Fibroblast of the aortic adventitia (primary cell): ENCODE data around the gene CSGALNACT2. TPM values are rescaled to one million over a fixed set of nuclear protein-coding genes. Genes with fewer than 3 reads are reported as not detected.
"Not testable (repeated sequence)": the region's sequence is repeated elsewhere in the genome, so short reads cannot be mapped to it uniquely, and the experiment has no call there.

Source experiments
- DNase-seq: peaks from one replicate; pipeline ENCODE4 v3.0.0-alpha.2; 2010; ENCODE audit warnings: low read depth
- H3K4me3 ChIP-seq: 2 replicates; pipeline ENCODE4 v1.5.1; 2011; ENCODE audit warnings: low read depth, mild to moderate bottlenecking, control low read depth, low read length, moderate library complexity
- CTCF ChIP-seq: IDR thresholded peaks from 2 replicates; pipeline ENCODE4 v1.5.1; 2011; ENCODE audit warnings: mild to moderate bottlenecking, low read length, control low read depth, inconsistent platforms; ENCODE audit not compliant: insufficient read depth
- total RNA-seq: library from RNA; depleted of rRNA; stranded (reverse); fragments of >200 nt; gene quantifications from 2 replicates; pipeline ENCODE4 v1.2.3, GENCODE V29; 2012; ENCODE audit warnings: low replicate concordance

The CSGALNACT2 gene
- total RNA-seq, 1 donor = 35.7 TPM

GRCh38 chr10:43145311-43145710 lies 7.1 kb downstream of the CSGALNACT2 start:
- no peak for TF ChIP-seq CTCF
- DNase-seq = no peak
- no peak overlapping the region for H3K4me3 ChIP-seq

- DNase-seq, H3K4me3 ChIP-seq: not testable (repeated sequence)
These were observed 7.7 kb downstream of the CSGALNACT2 start for GRCh38 chr10:43145936-43146335.

- TF ChIP-seq CTCF = no peak
- no peak overlapping the region for H3K4me3 ChIP-seq
- peak; percentile 46 for DNase-seq
These were observed 13.1 kb downstream of the CSGALNACT2 start for GRCh38 chr10:43151371-43151770.

DNA sequence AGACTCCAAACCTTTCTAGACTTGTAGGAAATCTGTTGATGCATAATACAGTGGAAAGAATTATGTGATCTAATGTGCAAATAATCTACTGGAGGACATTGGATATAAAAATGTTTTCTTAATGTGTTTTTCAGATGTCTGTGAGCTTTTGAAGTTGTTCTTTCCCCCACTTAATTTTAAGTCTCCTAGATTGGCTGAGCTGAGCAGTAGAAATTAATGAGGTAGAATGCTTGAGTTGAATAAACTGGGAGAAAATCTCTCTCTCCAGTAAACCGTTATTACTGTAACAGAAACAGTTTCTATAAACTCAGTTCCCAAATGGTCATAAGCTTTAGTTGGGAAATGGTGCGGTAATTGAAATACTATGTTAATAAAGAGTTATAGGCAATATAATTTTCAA lies 15.7 kb downstream of the CSGALNACT2 start:
- H3K4me3 ChIP-seq = no peak overlapping the region
- TF ChIP-seq CTCF = no peak
- DNase-seq = no peak

GRCh38 chr10:43155221-43155620 lies 17.0 kb downstream of the CSGALNACT2 start:
- no peak overlapping the region for H3K4me3 ChIP-seq
- no peak for TF ChIP-seq CTCF
- no peak for DNase-seq

DNA sequence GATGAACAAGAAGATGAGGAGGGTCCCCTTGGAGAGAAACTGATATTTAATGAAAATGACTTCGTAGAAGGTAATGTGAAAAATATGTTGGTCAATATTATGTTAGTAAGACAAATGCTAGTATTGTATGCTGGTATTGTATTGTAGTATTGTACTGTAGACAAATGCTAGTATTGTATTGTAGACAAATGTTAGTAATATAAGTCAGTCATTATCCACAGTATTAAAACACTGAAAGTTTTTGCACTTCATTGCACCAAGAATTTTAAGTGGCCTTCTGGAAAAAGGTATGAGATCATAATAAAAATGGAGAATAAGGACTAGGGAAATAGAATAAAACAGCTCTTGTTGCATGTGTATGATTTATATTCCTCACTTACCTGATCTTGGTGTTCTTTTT lies 17.5 kb downstream of the CSGALNACT2 start:
- no peak overlapping the region for H3K4me3 ChIP-seq
- TF ChIP-seq CTCF = no peak
- no peak for DNase-seq

- no peak for DNase-seq
- no peak for TF ChIP-seq CTCF
These were observed 18.5 kb downstream of the CSGALNACT2 start for GRCh38 chr10:43156590-43157341.

More at GRCh38 chr10:43156590-43157341, 18.5 kb downstream of the CSGALNACT2 start:
- H3K4me3 ChIP-seq = no peak overlapping the region
